Calu3 (cell line): ENCODE data around the gene TRABD2B. TPM values are rescaled to one million over a fixed set of nuclear protein-coding genes. Genes with fewer than 3 reads are reported as not detected.

ENCODE experiments used
- BruUV-seq: library from RNA; stranded (reverse); fragments of 400-500 nt; replicated peaks from 2 replicates; lab custom pipeline; 2021; lab: Mats Ljungman, UMichigan
- CTCF ChIA-PET: fragments of 300-600 bp; sonication (Branson Sonifier 250); formaldehyde crosslinking; loops from one replicate; lab custom pipeline; 2022; ENCODE audit warnings: antibody characterized with exemption; lab: Charles Lee
- DNase-seq: peaks from one replicate; pipeline ENCODE4 v3.0.0; 2022
- H3K27ac Mint-ChIP-seq: one replicate; pipeline ENCODE4 v1.8.0; 2022; ENCODE audit warnings: mixed read lengths; ENCODE audit not compliant: unreplicated experiment
- H3K27me3 Mint-ChIP-seq: one replicate; pipeline ENCODE4 v1.8.0; 2022; ENCODE audit warnings: mixed read lengths; ENCODE audit not compliant: unreplicated experiment
- H3K36me3 Mint-ChIP-seq: one replicate; pipeline ENCODE4 v1.8.0; 2022; ENCODE audit warnings: mild to moderate bottlenecking, moderate library complexity, mixed read lengths; ENCODE audit not compliant: insufficient read depth, unreplicated experiment
- H3K4me1 Mint-ChIP-seq: one replicate; pipeline ENCODE4 v1.8.0; 2022; ENCODE audit warnings: mild to moderate bottlenecking, low read depth, mixed read lengths; ENCODE audit not compliant: unreplicated experiment
- H3K4me3 Mint-ChIP-seq: one replicate; pipeline ENCODE4 v1.8.0; 2022; ENCODE audit warnings: mild to moderate bottlenecking, low read depth, moderate library complexity, mixed read lengths; ENCODE audit not compliant: unreplicated experiment
- H3K9me3 Mint-ChIP-seq: one replicate; pipeline ENCODE4 v1.8.0; 2022; ENCODE audit warnings: low read depth, mixed read lengths; ENCODE audit not compliant: unreplicated experiment
- intact Hi-C: fragments of 100-400 bp; cut with micrococcal nuclease; formaldehyde crosslinking; loops from one replicate; pipeline ENCODE4 v1.10.0; 2022; ENCODE audit not compliant: unreplicated experiment
- total RNA-seq: library from RNA; stranded (reverse); gene quantifications from 2 replicates; pipeline ENCODE4 v1.2.3, GENCODE V29; 2022
- TF ChIP-seq, protein P1 (sequence below): fragments of 200-600 bp; IDR thresholded peaks from one replicate; pipeline ENCODE4 v1.8.0; 2022; ENCODE audit warnings: antibody characterized with exemption; ENCODE audit not compliant: unreplicated experiment

The TRABD2B gene
- total RNA-seq, 1 experiment from 2014 or later = 0.42 TPM

DNA sequence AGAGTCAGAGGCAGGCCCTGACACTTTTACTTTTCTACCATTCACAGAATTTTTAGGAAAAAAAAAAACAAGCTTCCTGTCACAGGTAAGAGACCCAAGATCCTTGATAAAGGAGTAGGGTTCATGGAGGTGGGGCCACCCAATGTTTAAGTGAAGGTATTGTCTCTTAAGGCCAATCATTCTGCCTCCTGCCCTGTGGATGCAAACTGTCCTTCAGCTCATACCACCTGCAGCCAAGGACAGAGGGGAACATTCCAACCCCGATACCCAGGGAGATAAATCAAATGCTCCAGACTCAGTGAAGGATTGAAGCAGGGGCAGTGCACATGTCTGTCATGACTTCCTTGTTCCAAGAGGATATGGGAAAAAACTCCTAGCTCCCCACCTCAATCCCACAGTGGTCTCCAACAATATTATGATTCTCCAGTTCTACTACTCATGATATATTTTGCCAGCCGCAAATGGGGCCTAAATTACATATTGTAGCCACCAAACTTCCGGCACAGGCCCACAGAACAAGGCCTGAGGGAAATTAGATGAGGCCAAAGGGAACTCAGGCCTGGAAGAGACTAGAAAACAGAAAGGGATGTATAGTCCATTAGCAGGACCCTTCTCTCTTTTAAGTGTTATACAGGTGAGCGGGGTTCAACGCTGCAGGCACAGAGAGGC lies 59.5 kb downstream of the TRABD2B start:
- TF ChIP-seq, protein P1, sequence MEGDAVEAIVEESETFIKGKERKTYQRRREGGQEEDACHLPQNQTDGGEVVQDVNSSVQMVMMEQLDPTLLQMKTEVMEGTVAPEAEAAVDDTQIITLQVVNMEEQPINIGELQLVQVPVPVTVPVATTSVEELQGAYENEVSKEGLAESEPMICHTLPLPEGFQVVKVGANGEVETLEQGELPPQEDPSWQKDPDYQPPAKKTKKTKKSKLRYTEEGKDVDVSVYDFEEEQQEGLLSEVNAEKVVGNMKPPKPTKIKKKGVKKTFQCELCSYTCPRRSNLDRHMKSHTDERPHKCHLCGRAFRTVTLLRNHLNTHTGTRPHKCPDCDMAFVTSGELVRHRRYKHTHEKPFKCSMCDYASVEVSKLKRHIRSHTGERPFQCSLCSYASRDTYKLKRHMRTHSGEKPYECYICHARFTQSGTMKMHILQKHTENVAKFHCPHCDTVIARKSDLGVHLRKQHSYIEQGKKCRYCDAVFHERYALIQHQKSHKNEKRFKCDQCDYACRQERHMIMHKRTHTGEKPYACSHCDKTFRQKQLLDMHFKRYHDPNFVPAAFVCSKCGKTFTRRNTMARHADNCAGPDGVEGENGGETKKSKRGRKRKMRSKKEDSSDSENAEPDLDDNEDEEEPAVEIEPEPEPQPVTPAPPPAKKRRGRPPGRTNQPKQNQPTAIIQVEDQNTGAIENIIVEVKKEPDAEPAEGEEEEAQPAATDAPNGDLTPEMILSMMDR = no peak

DNA sequence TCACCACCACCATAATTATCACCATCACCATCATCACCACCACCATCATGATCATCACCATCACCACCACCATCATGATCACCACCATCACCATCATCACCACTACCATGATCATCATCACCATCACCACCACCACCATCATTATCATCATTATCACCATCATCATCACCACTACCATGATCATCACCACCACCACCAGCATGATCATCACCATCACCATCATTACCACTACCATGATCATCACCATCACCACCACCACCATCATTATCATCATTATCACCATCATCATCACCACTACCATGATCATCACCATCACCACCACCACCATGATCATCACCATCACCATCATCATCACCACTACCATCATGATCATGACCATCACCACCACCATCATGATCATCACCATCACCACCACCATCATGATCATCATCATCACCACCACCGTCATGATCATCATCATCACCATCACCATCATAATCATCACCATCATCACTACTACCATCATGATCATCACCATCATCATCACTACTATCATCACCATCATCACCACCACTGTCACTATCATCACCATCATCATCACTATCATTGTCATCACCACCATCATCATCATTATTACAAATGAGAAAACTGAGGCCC lies 60.2 kb downstream of the TRABD2B start:
- intact Hi-C loops = no loop called here

More for the DNA sequence above, 59.5 kb downstream of the TRABD2B start:
- CTCF ChIA-PET = no interaction called here
- intact Hi-C loops = no loop called here
- H3K4me3 Mint-ChIP-seq = no peak overlapping the region
- peaks cover 48% of the 10 kb centered on the region for H3K4me1 Mint-ChIP-seq
- no TSS peak for BruUV-seq
- no peaks in the 10 kb centered on the region for H3K36me3 Mint-ChIP-seq
- no peak overlapping the region for H3K27ac Mint-ChIP-seq
- H3K27me3 Mint-ChIP-seq = no peaks in the 10 kb centered on the region
- H3K9me3 Mint-ChIP-seq = peaks cover 10% of the 10 kb centered on the region
- DNase-seq = no peak

DNA sequence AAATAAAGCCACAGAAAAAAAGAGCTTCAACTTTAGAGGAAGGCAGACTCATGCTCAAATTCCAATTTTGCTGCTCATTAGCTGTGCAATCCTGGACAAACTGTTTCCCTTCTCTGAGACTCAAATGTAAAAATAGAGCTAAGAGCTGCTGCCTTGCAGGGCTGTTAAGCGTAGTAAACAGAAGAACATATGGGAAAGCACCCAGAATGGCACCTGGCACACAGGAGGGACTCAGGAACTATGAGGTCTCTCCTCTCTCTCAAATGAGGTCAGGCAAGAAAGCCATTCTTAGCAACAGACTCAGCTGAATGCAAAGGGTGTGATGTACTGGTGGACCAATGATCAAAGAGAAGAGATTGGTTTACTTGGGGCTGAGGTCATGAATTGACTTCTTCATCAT lies 61.3 kb downstream of the TRABD2B start:
- no TSS peak for BruUV-seq

More for the DNA sequence above, 60.2 kb downstream of the TRABD2B start:
- peaks cover 12% of the 10 kb centered on the region for H3K9me3 Mint-ChIP-seq
- H3K4me3 Mint-ChIP-seq = no peak overlapping the region
- peaks cover 42% of the 10 kb centered on the region for H3K4me1 Mint-ChIP-seq
- H3K27me3 Mint-ChIP-seq = no peaks in the 10 kb centered on the region
- TF ChIP-seq, protein P1 = no peak
- no TSS peak for BruUV-seq
- CTCF ChIA-PET = no interaction called here
- no peak for DNase-seq
- no peak overlapping the region for H3K27ac Mint-ChIP-seq
- H3K36me3 Mint-ChIP-seq = no peaks in the 10 kb centered on the region

DNA sequence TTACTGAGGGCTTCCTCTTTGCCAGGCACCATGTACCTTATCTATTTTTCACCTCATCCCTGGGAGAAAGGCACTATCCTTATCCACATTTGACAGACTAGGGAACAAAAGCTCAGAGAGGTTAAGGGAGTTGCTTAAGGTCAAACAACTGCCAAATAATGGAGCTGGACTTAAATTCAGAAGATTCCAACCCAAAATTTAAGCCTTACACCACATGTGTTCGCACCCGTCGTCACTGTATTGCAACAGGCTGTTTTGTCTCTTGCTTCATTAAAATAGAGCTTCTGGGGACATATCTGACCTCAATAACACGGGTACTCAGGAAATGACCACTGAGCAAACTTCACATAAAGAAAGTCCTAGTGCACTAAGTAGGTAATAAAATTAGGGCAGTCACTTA lies 62.0 kb downstream of the TRABD2B start:
- H3K4me3 Mint-ChIP-seq = no peak overlapping the region
- H3K9me3 Mint-ChIP-seq = peaks cover 12% of the 10 kb centered on the region
- H3K27ac Mint-ChIP-seq = no peak overlapping the region
- H3K27me3 Mint-ChIP-seq = no peaks in the 10 kb centered on the region
- no peaks in the 10 kb centered on the region for H3K36me3 Mint-ChIP-seq
- BruUV-seq = no TSS peak
- intact Hi-C loops = no loop called here
- CTCF ChIA-PET = no interaction called here
- no peak for DNase-seq
- TF ChIP-seq, protein P1 = no peak
- H3K4me1 Mint-ChIP-seq = peaks cover 24% of the 10 kb centered on the region

More for the DNA sequence above, 61.3 kb downstream of the TRABD2B start:
- Mint-ChIP-seq H3K36me3 (no peaks in the 10 kb centered on the region), H3K4me3 (no peak overlapping the region), H3K27ac (no peak overlapping the region), H3K27me3 (no peaks in the 10 kb centered on the region), H3K4me1 (peaks cover 31% of the 10 kb centered on the region), H3K9me3 (peaks cover 12% of the 10 kb centered on the region)
- DNase-seq = no peak
- intact Hi-C loops = no loop called here
- TF ChIP-seq, protein P1 = no peak
- CTCF ChIA-PET = no interaction called here
